Thyroid gland (tissue), 4 donors: Measurements from ENCODE around the gene CGB7. TPM values are rescaled to one million over a fixed set of nuclear protein-coding genes. Genes with fewer than 3 reads are reported as not detected.
"Not testable (repeated sequence)": the region's sequence is repeated elsewhere in the genome, so short reads cannot be mapped to it uniquely, and the experiment has no call there.

Experiments used
- DNase-seq, 2 donors: peaks; one replicate each; pipeline ENCODE4 v3.0.0-alpha.2; 2019
- H3K27ac ChIP-seq, 3 donors: fragments of 200-600 bp; sonication (generic); 1 replicate in 2 of 3; 2 replicates in 1 of 3; pipeline ENCODE4 v1.5.1; 2016 to 2019; ENCODE audit warnings: mild to moderate bottlenecking in 1 of 3, moderate library complexity in 1 of 3
- H3K27me3 ChIP-seq: fragments of 200-600 bp; sonication (generic); one replicate; pipeline ENCODE4 v1.5.1; 2019
- H3K36me3 ChIP-seq, 2 donors: fragments of 200-600 bp; sonication (generic); one replicate each; pipeline ENCODE4 v1.5.1; 2016 to 2019
- H3K4me1 ChIP-seq, 2 donors: fragments of 200-600 bp; sonication (generic); one replicate each; pipeline ENCODE4 v1.5.1; 2017 to 2019
- H3K4me3 ChIP-seq, 3 donors: fragments of 200-600 bp; sonication (generic); replicated peaks in 1 of 3; 1 replicate in 2 of 3; 2 replicates in 1 of 3; pipeline ENCODE4 v1.5.1; 2016; ENCODE audit warnings: mild to moderate bottlenecking in 1 of 3
- H3K9me3 ChIP-seq: fragments of 200-600 bp; sonication (generic); one replicate; pipeline ENCODE4 v1.5.1; 2017
- CTCF ChIP-seq, 6 experiments: fragments of 200-600 bp in 3 of 6; fragments of 450-650 bp in 3 of 6; sonication (generic) in 3 of 6; IDR thresholded peaks; one replicate each; pipeline ENCODE4 v1.5.1; 2016 to 2019; ENCODE audit warnings: antibody characterized with exemption in 6 of 6, mild to moderate bottlenecking in 2 of 6, inconsistent platforms in 1 of 6, moderate library complexity in 1 of 6
- POLR2A ChIP-seq, 2 donors: fragments of 450-650 bp; IDR thresholded peaks; one replicate each; pipeline ENCODE4 v1.6.1; 2017; ENCODE audit warnings: antibody characterized with exemption in 2 of 2, mild to moderate bottlenecking in 2 of 2, moderate library complexity in 1 of 2
- WGBS, 2 donors: methylation state at CpG; one replicate each; pipeline ENCODE4 v1.1.5; 2017; 5-methylcytosine and 5-hydroxymethylcytosine counted together
- intact Hi-C: fragments of 100-400 bp; cut with DNase I; formaldehyde crosslinking; loops from one replicate; pipeline ENCODE4 v1.15.1; 2023
- total RNA-seq, 4 donors: library from RNA; depleted of rRNA; stranded (reverse); fragments of >200 nt; gene quantifications; one replicate each; pipeline ENCODE4 v1.2.3, GENCODE V29; 2016

CGB7 gene
- total RNA-seq, 4 donors from 2014 or later, result not detected

- WGBS, 2 donors, result 90 to 94% methylated on average over 9 of the region's 9 CpGs
- Histone ChIP-seq H3K27me3 (no peaks in the 10 kb centered on the region), H3K27ac (no peak overlapping the region), H3K4me3 (no peak overlapping the region), H3K9me3 (no peaks in the 10 kb centered on the region), H3K4me1 (peaks cover 17 to 24% of the 10 kb centered on the region in 2 donors), H3K36me3 (no peaks in the 10 kb centered on the region)
- TF ChIP-seq POLR2A (IDR thresholded peaks at IDR 0.05), result no peak
- no peak for TF ChIP-seq CTCF (IDR thresholded peaks at IDR 0.05)
- intact Hi-C loops, result no loop called here
- no peak for DNase-seq
Observed at GRCh38 chr19:49022116-49022515, 35.4 kb downstream of the CGB7 start.

- 28 to 32% methylated on average over 16 of the region's 16 CpGs for WGBS, 2 donors
- TF ChIP-seq POLR2A (IDR thresholded peaks at IDR 0.05) (no peak), CTCF (IDR thresholded peaks at IDR 0.05) (no peak)
- H3K36me3 ChIP-seq, result no peaks in the 10 kb centered on the region
- intact Hi-C loops, result no loop called here
- no peaks in the 10 kb centered on the region for H3K9me3 ChIP-seq
- no peak for DNase-seq
- H3K27ac ChIP-seq, result no peak overlapping the region
- H3K4me1 ChIP-seq, result peaks cover 17 to 24% of the 10 kb centered on the region in 2 donors
- no peaks in the 10 kb centered on the region for H3K27me3 ChIP-seq
- H3K4me3 ChIP-seq, result no peak overlapping the region
Observed at GRCh38 chr19:49020931-49021895, 36.3 kb downstream of the CGB7 start.

GRCh38 chr19:49020342-49020741 lies 37.2 kb downstream of the CGB7 start:
- WGBS, 2 donors, result 68 to 78% methylated on average over 11 of the region's 11 CpGs
- Histone ChIP-seq H3K4me1 (peaks cover 17 to 24% of the 10 kb centered on the region in 2 donors), H3K27me3 (no peaks in the 10 kb centered on the region), H3K4me3 (no peak overlapping the region), H3K9me3 (no peaks in the 10 kb centered on the region), H3K27ac (no peak overlapping the region), H3K36me3 (no peaks in the 10 kb centered on the region)
- DNase-seq, result peak in 1 of 2 donors; percentile 22
- intact Hi-C loops, result no loop called here
- TF ChIP-seq POLR2A (IDR thresholded peaks at IDR 0.05) (no peak), CTCF (IDR thresholded peaks at IDR 0.05) (no peak)

GRCh38 chr19:49019242-49019932 lies 38.2 kb downstream of the CGB7 start:
- 15 to 17% methylated on average over 13 to 22 of the region's 41 CpGs for WGBS, 2 donors
- H3K36me3 ChIP-seq, result peaks cover 0 to 5% of the 10 kb centered on the region in 2 donors
- peaks cover 17 to 24% of the 10 kb centered on the region in 2 donors for H3K4me1 ChIP-seq
- peak; percentile 61 to 82 for DNase-seq
- no peak for TF ChIP-seq CTCF (IDR thresholded peaks at IDR 0.05)
- TF ChIP-seq POLR2A (IDR thresholded peaks at IDR 0.05), result no peak
- H3K4me3 ChIP-seq, result peak overlapping the region in 1 of 3 donors; percentile 25
- intact Hi-C loops, result no loop called here
- H3K9me3 ChIP-seq, result no peaks in the 10 kb centered on the region
- H3K27ac ChIP-seq, result no peak overlapping the region
- H3K27me3 ChIP-seq, result no peaks in the 10 kb centered on the region

GRCh38 chr19:49018388-49019241 lies 38.9 kb downstream of the CGB7 start:
- H3K9me3 ChIP-seq, H3K27me3 ChIP-seq, intact Hi-C loops, H3K36me3 ChIP-seq, H3K27ac ChIP-seq: not testable (repeated sequence)
- WGBS, 2 donors, result 6 to 30% methylated on average over 9 to 35 of the region's 50 CpGs
- DNase-seq, result peak in 1 of 2 donors; percentile 17
- peaks cover 17 to 24% of the 10 kb centered on the region in 2 donors for H3K4me1 ChIP-seq
- H3K4me3 ChIP-seq, result peak overlapping the region in 1 of 3 donors; percentile 25
